ENCODE data around the gene PLAA. TPM values are rescaled to one million over a fixed set of nuclear protein-coding genes. Genes with fewer than 3 reads are reported as not detected.

The PLAA gene
- total RNA-seq, 1 experiment from 2014 or later, result 41.2 TPM

DNA sequence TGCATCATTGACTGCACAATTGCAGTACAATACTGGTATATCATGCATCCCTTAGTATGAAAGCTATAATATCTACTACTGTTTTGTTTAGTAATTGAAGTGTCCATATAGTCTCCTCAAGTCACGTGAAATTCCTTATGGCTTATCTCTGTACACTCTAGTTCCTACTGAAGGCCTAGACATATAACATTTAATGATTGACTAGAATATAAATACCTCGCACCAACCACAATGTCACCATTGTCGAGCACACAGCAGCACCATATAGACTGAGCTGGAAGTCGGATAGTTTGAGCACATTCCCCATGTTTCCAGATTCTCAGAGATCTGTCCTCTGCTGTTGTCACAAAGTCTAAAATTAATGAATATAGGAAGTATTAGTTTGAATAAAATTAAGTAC is 21.4 kb downstream of the PLAA start:
- Histone ChIP-seq H3K9ac (ENCODE audit: low read length) (no peak overlapping the region), H2AFZ (ENCODE audit: low read depth, low read length, poor library complexity, severe bottlenecking) (no peak overlapping the region), H3K9me2 (ENCODE audit: insufficient read depth) (no peaks in the 10 kb centered on the region), H3K79me2 (ENCODE audit: insufficient read depth, low read length) (peaks cover 27% of the 10 kb centered on the region), H3K27ac (ENCODE audit: low read depth, low read length) (no peak overlapping the region), H3K4me3 (replicated peaks in 1 of 2; ENCODE audit: low read depth in 1 of 2, low read length in 2 of 2) (no peak overlapping the region), H3K4me2 (ENCODE audit: low read length) (no peak overlapping the region), H3K9me3 (ENCODE audit: control insufficient read depth in 1 of 2, insufficient read depth in 1 of 2, low read depth in 1 of 2, low read length in 2 of 2) (no peaks in the 10 kb centered on the region), H3K27me3 (ENCODE audit: insufficient read depth, low read length) (no peaks in the 10 kb centered on the region), H4K20me1 (ENCODE audit: insufficient read depth) (no peaks in the 10 kb centered on the region), H3K4me1 (ENCODE audit: control insufficient read depth in 1 of 2, insufficient read depth in 2 of 2, low read length in 2 of 2) (no peaks in the 10 kb centered on the region), H3K36me3 (ENCODE audit: control insufficient read depth in 1 of 2, insufficient read depth in 2 of 2, low read length in 2 of 2) (peaks cover 23 to 52% of the 10 kb centered on the region in 2 experiments)
- DNase-seq (ENCODE audit: low read depth, low spot score) (no peak), ATAC-seq (no peak)
- CTCF ChIA-PET, result no interaction called here
- no peak for TF ChIP-seq POLR2A (IDR thresholded peaks at IDR 0.05; ENCODE audit: borderline replicate concordance, extremely low read depth, insufficient read depth, insufficient read length)
- TF ChIP-seq RAD21 (IDR thresholded peaks at IDR 0.05; ENCODE audit: low read depth), result no peak
- TF ChIP-seq YY1 (IDR thresholded peaks at IDR 0.05; ENCODE audit: extremely low read depth, insufficient replicate concordance, low read depth, low read length), result no peak
- no peak for TF ChIP-seq JUND (IDR thresholded peaks at IDR 0.05)
- no peak for TF ChIP-seq ZBTB33 (IDR thresholded peaks at IDR 0.05; ENCODE audit: extremely low read depth, insufficient replicate concordance, low read length)
- TF ChIP-seq, protein P1, sequence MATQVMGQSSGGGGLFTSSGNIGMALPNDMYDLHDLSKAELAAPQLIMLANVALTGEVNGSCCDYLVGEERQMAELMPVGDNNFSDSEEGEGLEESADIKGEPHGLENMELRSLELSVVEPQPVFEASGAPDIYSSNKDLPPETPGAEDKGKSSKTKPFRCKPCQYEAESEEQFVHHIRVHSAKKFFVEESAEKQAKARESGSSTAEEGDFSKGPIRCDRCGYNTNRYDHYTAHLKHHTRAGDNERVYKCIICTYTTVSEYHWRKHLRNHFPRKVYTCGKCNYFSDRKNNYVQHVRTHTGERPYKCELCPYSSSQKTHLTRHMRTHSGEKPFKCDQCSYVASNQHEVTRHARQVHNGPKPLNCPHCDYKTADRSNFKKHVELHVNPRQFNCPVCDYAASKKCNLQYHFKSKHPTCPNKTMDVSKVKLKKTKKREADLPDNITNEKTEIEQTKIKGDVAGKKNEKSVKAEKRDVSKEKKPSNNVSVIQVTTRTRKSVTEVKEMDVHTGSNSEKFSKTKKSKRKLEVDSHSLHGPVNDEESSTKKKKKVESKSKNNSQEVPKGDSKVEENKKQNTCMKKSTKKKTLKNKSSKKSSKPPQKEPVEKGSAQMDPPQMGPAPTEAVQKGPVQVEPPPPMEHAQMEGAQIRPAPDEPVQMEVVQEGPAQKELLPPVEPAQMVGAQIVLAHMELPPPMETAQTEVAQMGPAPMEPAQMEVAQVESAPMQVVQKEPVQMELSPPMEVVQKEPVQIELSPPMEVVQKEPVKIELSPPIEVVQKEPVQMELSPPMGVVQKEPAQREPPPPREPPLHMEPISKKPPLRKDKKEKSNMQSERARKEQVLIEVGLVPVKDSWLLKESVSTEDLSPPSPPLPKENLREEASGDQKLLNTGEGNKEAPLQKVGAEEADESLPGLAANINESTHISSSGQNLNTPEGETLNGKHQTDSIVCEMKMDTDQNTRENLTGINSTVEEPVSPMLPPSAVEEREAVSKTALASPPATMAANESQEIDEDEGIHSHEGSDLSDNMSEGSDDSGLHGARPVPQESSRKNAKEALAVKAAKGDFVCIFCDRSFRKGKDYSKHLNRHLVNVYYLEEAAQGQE (IDR thresholded peaks at IDR 0.05; ENCODE audit: low read depth), result no peak
- no peak for TF ChIP-seq SRF (IDR thresholded peaks at IDR 0.05; ENCODE audit: low read depth)
- POLR2A ChIA-PET, result no interaction called here
- intact Hi-C loops (cut with micrococcal nuclease), result no loop called here
- RAD21 ChIA-PET (ENCODE audit: low non-redundant PET in 1 of 2, low total read pairs in 2 of 2, uncharacterized antibody in 2 of 2, unreplicated experiment in 2 of 2), result no interaction called here
- no TSS peak for BruUV-seq (replicated peaks)

Measured in HCT116 (cell line).